BE2C (cell line): Measurements from ENCODE around the gene MRTO4.
A peak's percentile ranks its signal among the peaks of the same experiment; 100 is the strongest.
"Not testable (repeated sequence)": the region's sequence is repeated elsewhere in the genome, so short reads cannot be mapped to it uniquely, and the experiment has no call there.

Source experiments
- DNase-seq: peaks from one replicate; pipeline ENCODE4 v3.0.0-alpha.2; 2020
- H3K27me3 ChIP-seq: fragments of 250-450 bp; sonication (Bioruptor Pico); 2 replicates; pipeline ENCODE4 v1.5.1; 2020; ENCODE audit warnings: mild to moderate bottlenecking
- H3K36me3 ChIP-seq: fragments of 250-450 bp; sonication (Bioruptor Pico); 2 replicates; pipeline ENCODE4 v1.5.1; 2020; ENCODE audit warnings: mild to moderate bottlenecking
- H3K4me1 ChIP-seq: fragments of 250-450 bp; sonication (Bioruptor Pico); 2 replicates; pipeline ENCODE4 v1.5.1; 2020
- H3K4me3 ChIP-seq: 2 replicates; pipeline ENCODE4 v1.5.1; 2011; ENCODE audit warnings: low read depth, low read length
- H3K9me3 ChIP-seq: fragments of 250-450 bp; sonication (Bioruptor Pico); 2 replicates; pipeline ENCODE4 v1.5.1; 2020
- CTCF ChIP-seq: IDR thresholded peaks from 2 replicates; pipeline ENCODE4 v1.5.1; 2012; ENCODE audit warnings: mild to moderate bottlenecking, low read depth, low read length

The MRTO4 gene

DNA sequence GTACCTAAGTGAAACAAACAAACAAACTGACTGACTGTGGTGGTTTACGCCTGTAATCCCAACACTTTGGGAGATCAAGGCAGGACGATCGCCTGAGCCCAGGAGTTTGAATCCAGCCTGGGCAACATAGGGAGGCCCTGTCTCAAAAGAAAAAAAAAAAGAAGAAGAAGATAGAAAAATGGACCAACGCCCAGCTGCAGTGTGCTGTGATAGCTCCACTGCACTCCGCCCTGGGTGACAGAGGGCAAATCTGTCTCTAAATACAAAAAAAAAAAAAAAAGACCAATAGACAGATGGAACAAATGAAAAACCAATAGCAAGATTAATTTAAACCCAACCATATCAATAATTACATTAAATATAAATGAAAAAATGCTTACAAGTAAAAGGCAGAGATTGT lies 23.0 kb downstream of the MRTO4 start:
- no peak for DNase-seq
- no peaks in the 10 kb centered on the region for H3K36me3 ChIP-seq

GRCh38 chr1:19283891-19284290 lies 32.3 kb downstream of the MRTO4 start:
- H3K36me3 ChIP-seq, result no peaks in the 10 kb centered on the region
- TF ChIP-seq CTCF, result no peak

More for the DNA sequence above, 23.0 kb downstream of the MRTO4 start:
- Histone ChIP-seq H3K9me3 (no peaks in the 10 kb centered on the region), H3K4me1 (no peaks in the 10 kb centered on the region), H3K4me3 (no peak overlapping the region), H3K27me3 (no peaks in the 10 kb centered on the region)
- no peak for TF ChIP-seq CTCF

GRCh38 chr1:19284881-19285280 lies 33.3 kb downstream of the MRTO4 start:
- no peak for DNase-seq
- H3K9me3 ChIP-seq, result no peaks in the 10 kb centered on the region
- no peaks in the 10 kb centered on the region for H3K4me1 ChIP-seq
- H3K27me3 ChIP-seq, result no peaks in the 10 kb centered on the region
- no peaks in the 10 kb centered on the region for H3K36me3 ChIP-seq
- no peak overlapping the region for H3K4me3 ChIP-seq
- no peak for TF ChIP-seq CTCF

More at GRCh38 chr1:19283891-19284290, 32.3 kb downstream of the MRTO4 start:
- Histone ChIP-seq H3K4me3 (no peak overlapping the region), H3K27me3 (no peaks in the 10 kb centered on the region), H3K9me3 (no peaks in the 10 kb centered on the region), H3K4me1 (no peaks in the 10 kb centered on the region)
- no peak for DNase-seq

DNA sequence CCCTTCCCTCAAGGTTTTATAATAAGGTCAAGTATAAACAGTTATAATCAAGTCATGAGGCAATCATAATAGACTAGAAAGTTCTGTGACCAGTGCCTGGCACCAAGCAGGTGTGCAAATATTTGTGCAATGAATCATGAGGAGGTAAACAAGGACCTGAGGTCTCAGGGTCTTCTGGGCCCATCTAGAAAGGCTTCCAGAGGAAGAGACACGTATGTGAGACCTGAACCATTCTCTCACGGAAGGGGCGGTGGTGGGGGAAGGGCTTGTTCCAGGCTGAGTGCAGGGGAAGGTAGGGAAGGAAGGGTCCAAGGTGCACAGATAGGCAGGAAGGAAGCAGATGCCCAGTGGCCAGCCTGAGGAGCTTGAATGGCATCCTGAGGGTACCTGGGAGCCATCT lies 33.8 kb downstream of the MRTO4 start:
- not testable (repeated sequence) for H3K4me1 ChIP-seq, DNase-seq, H3K27me3 ChIP-seq, H3K36me3 ChIP-seq, H3K9me3 ChIP-seq, H3K4me3 ChIP-seq

- H3K27me3 ChIP-seq, DNase-seq: not testable (repeated sequence)
Measured at GRCh38 chr1:19285807-19286206, 34.2 kb downstream of the MRTO4 start.

DNA sequence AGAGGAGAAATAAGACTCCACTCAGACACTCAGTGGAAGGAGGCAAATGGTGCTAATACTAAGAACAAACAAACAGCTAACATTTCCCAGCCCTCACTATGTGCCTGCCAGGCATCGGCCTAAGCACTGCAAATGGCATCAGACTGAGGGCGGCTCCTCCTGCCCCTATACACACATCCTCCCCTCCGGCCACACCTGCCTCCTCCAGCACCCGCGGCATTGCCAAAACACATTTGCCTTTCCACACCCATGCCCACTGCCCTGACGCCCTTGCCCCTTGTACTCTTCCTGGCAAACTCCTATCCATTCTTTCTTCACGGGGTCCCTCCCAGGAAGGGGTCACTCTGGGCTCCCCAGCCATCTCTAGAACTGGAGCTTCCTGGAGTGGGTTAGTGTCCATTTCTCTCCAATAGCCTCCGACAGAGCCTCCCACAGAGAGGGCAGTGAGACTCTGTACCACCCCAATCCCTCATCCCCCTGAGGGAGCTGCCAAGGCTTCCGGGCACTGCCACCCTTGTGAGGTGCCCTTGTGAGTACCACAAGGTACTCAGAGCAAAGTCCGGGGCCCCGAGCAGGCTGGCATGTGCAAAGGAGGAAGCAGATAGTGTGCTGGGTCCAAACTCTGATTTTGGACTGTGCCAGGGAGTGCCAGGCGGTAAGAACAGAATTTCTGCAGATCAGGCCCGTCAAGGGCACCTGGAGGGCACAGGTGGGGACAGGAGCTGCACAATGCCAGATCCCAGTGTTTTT lies 36.0 kb downstream of the MRTO4 start:
- no peak for TF ChIP-seq CTCF
- Histone ChIP-seq H3K27me3 (no peaks in the 10 kb centered on the region), H3K36me3 (no peaks in the 10 kb centered on the region), H3K4me1 (no peaks in the 10 kb centered on the region), H3K4me3 (no peak overlapping the region), H3K9me3 (no peaks in the 10 kb centered on the region)
- no peak for DNase-seq

More at GRCh38 chr1:19285807-19286206, 34.2 kb downstream of the MRTO4 start:
- H3K36me3 ChIP-seq, H3K9me3 ChIP-seq, H3K4me3 ChIP-seq, H3K4me1 ChIP-seq: not testable (repeated sequence)

DNA sequence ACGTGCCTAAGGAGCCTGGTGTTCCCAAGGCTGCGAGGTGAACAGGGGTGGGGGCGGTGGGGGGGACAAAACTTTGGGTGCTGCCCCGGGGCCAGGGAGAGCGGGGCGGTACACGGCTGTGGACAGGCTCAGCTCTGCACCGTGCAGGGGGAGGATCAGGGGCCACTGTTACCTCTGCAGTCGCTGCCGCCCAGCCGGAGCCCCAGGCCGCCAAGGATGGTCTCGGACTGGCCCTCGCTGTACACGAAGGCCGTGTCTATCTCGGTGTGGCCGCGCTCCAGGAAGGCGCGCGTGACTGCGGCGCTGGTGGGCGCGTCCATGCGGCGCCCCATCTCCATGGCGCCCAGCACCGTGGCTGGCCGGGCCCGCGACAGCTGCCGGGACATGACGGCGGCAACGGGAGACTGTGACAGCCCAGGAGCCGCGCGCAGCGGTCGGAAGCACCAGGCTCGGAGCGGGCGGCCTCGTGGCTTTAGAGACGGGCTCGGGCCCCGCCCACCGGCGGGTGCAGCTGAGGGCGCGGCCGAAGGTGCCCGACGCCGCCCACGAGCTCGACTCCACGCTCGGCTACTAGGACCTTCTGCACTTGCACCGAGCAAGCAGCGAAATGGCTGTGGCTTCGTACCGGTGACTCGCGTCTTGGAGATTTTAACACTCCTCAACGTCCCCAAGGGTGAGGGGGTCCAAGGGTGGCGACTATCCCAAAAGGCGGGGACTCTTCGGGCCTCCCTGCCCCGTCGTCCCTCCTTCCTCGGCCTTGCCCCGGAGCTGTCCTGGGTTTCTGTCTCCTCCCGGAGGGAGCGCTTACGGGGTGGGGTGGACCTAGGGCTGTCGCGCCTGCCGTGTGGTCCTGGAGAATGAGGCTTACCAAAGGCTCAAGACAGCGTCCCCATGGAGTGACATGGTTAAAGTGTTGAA lies 37.0 kb downstream of the MRTO4 start, which contains the start of gene AKR7A3:
AKR7A3 (minus strand) TSS at position 447 of the 918 bp plus-strand sequence; CDS start at position 386, 61 bp downstream.
- H3K4me1 ChIP-seq, H3K27me3 ChIP-seq, H3K9me3 ChIP-seq, H3K36me3 ChIP-seq: not testable (repeated sequence)
- peak within 1 kb of the TSS; percentile 48 for H3K4me3 ChIP-seq
- DNase-seq, result peak; percentile 68
